ENCODE results near the gene PPIL6. TPM values are rescaled to one million over a fixed set of nuclear protein-coding genes. Genes with fewer than 3 reads are reported as not detected.

Gene PPIL6
- total RNA-seq, 2 experiments from 2014 or later, result 0.84 to 1.3 TPM

DNA sequence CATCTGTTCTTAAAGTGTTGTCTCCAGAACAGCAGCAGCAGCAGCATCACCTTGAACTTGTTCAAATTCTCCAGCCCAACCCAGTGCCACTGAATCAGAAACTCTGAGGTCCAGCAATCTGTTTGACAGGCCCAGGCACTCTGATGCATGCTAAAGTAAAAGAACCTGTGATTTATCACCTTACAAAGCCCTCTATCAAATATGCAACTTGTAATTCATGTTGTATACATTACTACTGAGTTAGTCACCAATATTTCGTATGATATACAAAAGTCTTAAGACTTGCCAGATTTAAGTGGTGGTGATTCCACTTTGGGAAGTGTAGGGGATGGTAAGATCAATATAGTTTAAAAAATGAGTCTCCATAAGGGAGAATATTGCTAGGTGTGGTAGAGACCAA, 52.2 kb downstream of the PPIL6 start:
- TF ChIP-seq, protein P1, sequence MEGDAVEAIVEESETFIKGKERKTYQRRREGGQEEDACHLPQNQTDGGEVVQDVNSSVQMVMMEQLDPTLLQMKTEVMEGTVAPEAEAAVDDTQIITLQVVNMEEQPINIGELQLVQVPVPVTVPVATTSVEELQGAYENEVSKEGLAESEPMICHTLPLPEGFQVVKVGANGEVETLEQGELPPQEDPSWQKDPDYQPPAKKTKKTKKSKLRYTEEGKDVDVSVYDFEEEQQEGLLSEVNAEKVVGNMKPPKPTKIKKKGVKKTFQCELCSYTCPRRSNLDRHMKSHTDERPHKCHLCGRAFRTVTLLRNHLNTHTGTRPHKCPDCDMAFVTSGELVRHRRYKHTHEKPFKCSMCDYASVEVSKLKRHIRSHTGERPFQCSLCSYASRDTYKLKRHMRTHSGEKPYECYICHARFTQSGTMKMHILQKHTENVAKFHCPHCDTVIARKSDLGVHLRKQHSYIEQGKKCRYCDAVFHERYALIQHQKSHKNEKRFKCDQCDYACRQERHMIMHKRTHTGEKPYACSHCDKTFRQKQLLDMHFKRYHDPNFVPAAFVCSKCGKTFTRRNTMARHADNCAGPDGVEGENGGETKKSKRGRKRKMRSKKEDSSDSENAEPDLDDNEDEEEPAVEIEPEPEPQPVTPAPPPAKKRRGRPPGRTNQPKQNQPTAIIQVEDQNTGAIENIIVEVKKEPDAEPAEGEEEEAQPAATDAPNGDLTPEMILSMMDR (IDR thresholded peaks at IDR 0.05), result no peak
- peaks cover 12% of the 10 kb centered on the region for H3K4me1 ChIP-seq (ENCODE audit: insufficient read depth, low read length)
- no peaks in the 10 kb centered on the region for H3K9me3 ChIP-seq (ENCODE audit: control insufficient read depth in 1 of 2, insufficient read depth in 1 of 2, low read length in 2 of 2)
- Mint-ChIP-seq H3K27me3 (no peaks in the 10 kb centered on the region), H3K9me3 (no peaks in the 10 kb centered on the region), H3K4me1 (ENCODE audit: low read depth) (peaks cover 22% of the 10 kb centered on the region), H3K27ac (no peak overlapping the region), H3K36me3 (ENCODE audit: low read depth) (no peaks in the 10 kb centered on the region), H3K4me3 (no peak overlapping the region)
- no peak overlapping the region for H3K27ac ChIP-seq (ENCODE audit: low read depth in 1 of 2, low read length in 2 of 2)
- DNase-seq (no peak), ATAC-seq (ENCODE audit: poor library complexity) (no peak)
- intact Hi-C loops (cut with DNase I, micrococcal nuclease), result loop anchor here in 1 of 2 experiments (2.0 to 10.0 kb wide), 4 partner anchors 49 to 1923 kb away; partner anchors contain the start of gene SNX3
- ChIA-PET CTCF (no interaction called here), POLR2A (no interaction called here)
- H3K36me3 ChIP-seq (ENCODE audit: insufficient read depth, low read length), result no peaks in the 10 kb centered on the region
- H3K27me3 ChIP-seq (ENCODE audit: control insufficient read depth in 1 of 2, insufficient read depth in 2 of 2, low read length in 2 of 2), result no peaks in the 10 kb centered on the region
- no peak overlapping the region for H3K4me3 ChIP-seq (ENCODE audit: low read length)

DNA sequence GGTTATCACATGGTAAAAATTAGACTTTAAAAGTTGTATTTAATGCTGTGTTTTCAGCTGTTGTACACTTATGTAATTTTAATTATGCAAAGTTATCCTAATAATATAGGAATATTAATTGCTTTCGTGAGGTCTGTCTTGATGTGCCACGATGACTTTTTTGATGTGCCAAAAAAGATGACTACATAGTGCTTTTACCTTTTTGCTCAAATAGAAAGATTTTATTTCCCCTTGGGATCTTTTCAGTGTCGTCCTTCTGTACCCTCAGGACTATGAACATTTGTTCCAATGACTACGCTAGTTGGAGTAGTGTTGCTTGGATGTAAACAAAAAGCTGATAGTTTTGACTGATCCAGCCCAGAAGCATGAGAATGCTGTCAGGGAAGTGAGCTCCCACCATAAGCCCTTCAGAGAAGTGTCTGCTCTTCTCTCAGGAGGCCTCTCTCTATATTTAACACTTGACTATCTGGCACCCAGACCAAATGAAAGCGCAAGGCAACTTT, 56.9 kb downstream of the PPIL6 start:
- peak overlapping the region; percentile 96 to 99 for H3K27ac ChIP-seq (ENCODE audit: low read depth in 1 of 2, low read length in 2 of 2)
- Mint-ChIP-seq H3K27ac (peak overlapping the region; percentile 93), H3K36me3 (ENCODE audit: low read depth) (peaks cover 41% of the 10 kb centered on the region), H3K4me3 (peak overlapping the region; percentile 97), H3K4me1 (ENCODE audit: low read depth) (peaks cover 51% of the 10 kb centered on the region), H3K27me3 (no peaks in the 10 kb centered on the region), H3K9me3 (no peaks in the 10 kb centered on the region)
- TF ChIP-seq, protein P1 (IDR thresholded peaks at IDR 0.05), result peak; percentile 40
- CTCF ChIA-PET, result interaction anchor here (0.7 to 3.8 kb wide), 27 partner anchors 11 to 825 kb away, joined by 3 to 29 read pairs (median 4); partner anchors contain the start of genes AK9, FIG4, MICAL1 and PPIL6
- POLR2A ChIA-PET, result interaction anchor here (0.6 to 5.0 kb wide), 30 partner anchors 9 to 1924 kb away, joined by 3 to 102 read pairs (median 10); partner anchors contain the start of genes AK9, AMD1, ARMC2 and CDC40
- ATAC-seq (ENCODE audit: poor library complexity) (no peak), DNase-seq (peak in 2 of 14 experiments; percentile 17 to 23)
- no peaks in the 10 kb centered on the region for H3K9me3 ChIP-seq (ENCODE audit: control insufficient read depth in 1 of 2, insufficient read depth in 1 of 2, low read length in 2 of 2)
- H3K27me3 ChIP-seq (ENCODE audit: control insufficient read depth in 1 of 2, insufficient read depth in 2 of 2, low read length in 2 of 2), result no peaks in the 10 kb centered on the region
- intact Hi-C loops (cut with DNase I, micrococcal nuclease), result loop anchor here (1.0 to 10.0 kb wide), 15 partner anchors 71 to 1919 kb away; partner anchors contain the start of genes AK9 (in 2 of the 2), CEP57L1 (in 2 of the 2), FIG4 (in 2 of the 2) and SESN1 (in 2 of the 2)
- H3K4me1 ChIP-seq (ENCODE audit: insufficient read depth, low read length), result peaks cover 18% of the 10 kb centered on the region
- peak overlapping the region; percentile 81 for H3K4me3 ChIP-seq (ENCODE audit: low read length)
- H3K36me3 ChIP-seq (ENCODE audit: insufficient read depth, low read length), result peaks cover 1% of the 10 kb centered on the region

DNA sequence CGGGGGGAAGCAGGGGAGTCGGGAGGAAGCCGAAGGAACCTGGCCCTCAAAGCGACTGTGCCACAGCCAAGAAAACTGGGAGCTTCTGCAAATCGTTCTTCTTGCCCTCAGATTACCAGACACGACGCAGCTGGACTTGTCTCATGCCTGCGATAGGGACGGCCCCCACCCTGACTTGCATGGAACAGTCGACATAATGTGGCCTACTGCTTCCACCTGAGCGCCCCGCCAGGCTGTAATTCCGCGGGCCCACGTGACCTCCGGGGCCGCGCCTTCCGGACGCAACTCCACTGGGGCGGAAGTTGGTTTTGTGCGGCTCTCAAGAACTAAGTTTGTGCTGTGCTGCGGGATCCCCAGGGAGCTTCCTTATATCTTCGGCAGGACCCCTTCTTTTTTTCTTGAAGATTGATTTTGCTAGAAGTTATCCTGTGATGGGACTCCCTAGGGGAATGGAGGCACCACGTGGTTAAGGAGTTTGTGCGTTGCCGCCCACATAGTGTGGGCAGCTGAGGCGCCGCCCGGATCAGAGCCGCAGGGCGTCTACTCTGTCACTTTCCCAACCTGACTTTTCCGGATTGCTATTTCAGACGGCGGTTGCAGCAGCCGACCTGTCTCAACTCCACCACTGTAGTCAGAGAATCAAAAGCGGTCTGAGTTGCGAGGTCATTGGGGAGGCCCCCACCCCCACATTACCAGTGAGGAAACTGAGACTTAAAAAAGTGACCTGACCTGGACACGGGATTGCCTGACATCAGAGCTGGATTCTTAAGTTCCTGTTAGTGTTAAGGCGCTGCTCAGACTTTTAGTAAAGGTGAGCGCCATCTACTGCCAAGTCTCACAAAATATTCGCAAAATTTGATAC, 57.6 kb downstream of the PPIL6 start:
- POLR2A ChIA-PET, result interaction anchor here (0.6 to 5.0 kb wide), 40 partner anchors 10 to 1923 kb away, joined by 3 to 102 read pairs (median 6); partner anchors contain the start of genes AK9, AMD1, ARMC2 and CDC40

More for the DNA sequence above, 57.6 kb downstream of the PPIL6 start:
- TF ChIP-seq, protein P1 (IDR thresholded peaks at IDR 0.05), result peak; percentile 84
- DNase-seq (peak; percentile 85 to 97 (median 91)), ATAC-seq (ENCODE audit: poor library complexity) (peak; percentile 71)
- intact Hi-C loops (cut with DNase I, micrococcal nuclease), result loop anchor here (1.0 to 10.0 kb wide), 17 partner anchors 57 to 1918 kb away; partner anchors contain the start of genes AK9 (in 2 of the 2), CEP57L1 (in 2 of the 2), FIG4 (in 2 of the 2) and SESN1 (in 2 of the 2)
- Histone ChIP-seq H3K27ac (ENCODE audit: low read depth in 1 of 2, low read length in 2 of 2) (peak overlapping the region; percentile 96 to 99), H3K9me3 (ENCODE audit: control insufficient read depth in 1 of 2, insufficient read depth in 1 of 2, low read length in 2 of 2) (no peaks in the 10 kb centered on the region), H3K4me1 (ENCODE audit: insufficient read depth, low read length) (peaks cover 23% of the 10 kb centered on the region), H3K27me3 (ENCODE audit: control insufficient read depth in 1 of 2, insufficient read depth in 2 of 2, low read length in 2 of 2) (no peaks in the 10 kb centered on the region), H3K36me3 (ENCODE audit: insufficient read depth, low read length) (peaks cover 8% of the 10 kb centered on the region), H3K4me3 (ENCODE audit: low read length) (peak overlapping the region; percentile 81)
- peaks cover 57% of the 10 kb centered on the region for H3K4me1 Mint-ChIP-seq (ENCODE audit: low read depth)
- H3K9me3 Mint-ChIP-seq, result no peaks in the 10 kb centered on the region
- peaks cover 48% of the 10 kb centered on the region for H3K36me3 Mint-ChIP-seq (ENCODE audit: low read depth)
- CTCF ChIA-PET, result interaction anchor here (0.5 to 3.8 kb wide), 32 partner anchors 9 to 831 kb away, joined by 3 to 29 read pairs (median 4); partner anchors contain the start of genes AK9, FIG4, MICAL1 and PPIL6
- H3K27me3 Mint-ChIP-seq, result no peaks in the 10 kb centered on the region
- H3K4me3 Mint-ChIP-seq, result peak overlapping the region; percentile 97
- peak overlapping the region; percentile 93 for H3K27ac Mint-ChIP-seq

Measured in CD4-positive, alpha-beta T cell (primary cell).